Measurements from ENCODE around the gene NOP9.

NOP9 gene

GRCh38 chr14:24260026-24260779 lies 39.4 kb upstream of the NOP9 start:
- TF ChIP-seq CTCF (IDR thresholded peaks at IDR 0.05; ENCODE audit: control insufficient read depth, extremely low read depth, insufficient read depth): no peak
- no peak overlapping the region for H3K4me3 ChIP-seq (ENCODE audit: low read depth, low read length)
- DNase-seq (ENCODE audit: low read depth): no peak

GRCh38 chr14:24260780-24261157 lies 38.9 kb upstream of the NOP9 start:
- DNase-seq (ENCODE audit: low read depth): no peak
- no peak for TF ChIP-seq CTCF (IDR thresholded peaks at IDR 0.05; ENCODE audit: control insufficient read depth, extremely low read depth, insufficient read depth)
- no peak overlapping the region for H3K4me3 ChIP-seq (ENCODE audit: low read depth, low read length)

- no peak for DNase-seq (ENCODE audit: low read depth)
- TF ChIP-seq CTCF (IDR thresholded peaks at IDR 0.05; ENCODE audit: control insufficient read depth, extremely low read depth, insufficient read depth): no peak
- H3K4me3 ChIP-seq (ENCODE audit: low read depth, low read length): no peak overlapping the region
Measured at GRCh38 chr14:24261256-24261968, 38.2 kb upstream of the NOP9 start.

GRCh38 chr14:24261969-24262327 lies 37.7 kb upstream of the NOP9 start:
- no peak for TF ChIP-seq CTCF (IDR thresholded peaks at IDR 0.05; ENCODE audit: control insufficient read depth, extremely low read depth, insufficient read depth)
- H3K4me3 ChIP-seq (ENCODE audit: low read depth, low read length): no peak overlapping the region
- no peak for DNase-seq (ENCODE audit: low read depth)

- TF ChIP-seq CTCF (IDR thresholded peaks at IDR 0.05; ENCODE audit: control insufficient read depth, extremely low read depth, insufficient read depth): no peak
- no peak within 1 kb of the TSS for H3K4me3 ChIP-seq (ENCODE audit: low read depth, low read length)
- DNase-seq (ENCODE audit: low read depth): no peak
Measured at GRCh38 chr14:24262821-24263733, 36.6 kb upstream of the NOP9 start, which contains the start of gene TGM1. Gene TGM1, minus strand, starts transcription at chr14:24263177. Its CDS starts 825 bp downstream, at chr14:24262352.

GRCh38 chr14:24263848-24264247 lies 35.8 kb upstream of the NOP9 start:
- H3K4me3 ChIP-seq (ENCODE audit: low read depth, low read length): no peak overlapping the region
- no peak for TF ChIP-seq CTCF (IDR thresholded peaks at IDR 0.05; ENCODE audit: control insufficient read depth, extremely low read depth, insufficient read depth)
- DNase-seq (ENCODE audit: low read depth): no peak
